COLO829 (cell line): ENCODE data around the gene CROCC2.

Experiments
- DNase-seq: peaks from one replicate; pipeline ENCODE4 v3.0.0; 2012; ENCODE audit warnings: low spot score

Gene CROCC2

DNA sequence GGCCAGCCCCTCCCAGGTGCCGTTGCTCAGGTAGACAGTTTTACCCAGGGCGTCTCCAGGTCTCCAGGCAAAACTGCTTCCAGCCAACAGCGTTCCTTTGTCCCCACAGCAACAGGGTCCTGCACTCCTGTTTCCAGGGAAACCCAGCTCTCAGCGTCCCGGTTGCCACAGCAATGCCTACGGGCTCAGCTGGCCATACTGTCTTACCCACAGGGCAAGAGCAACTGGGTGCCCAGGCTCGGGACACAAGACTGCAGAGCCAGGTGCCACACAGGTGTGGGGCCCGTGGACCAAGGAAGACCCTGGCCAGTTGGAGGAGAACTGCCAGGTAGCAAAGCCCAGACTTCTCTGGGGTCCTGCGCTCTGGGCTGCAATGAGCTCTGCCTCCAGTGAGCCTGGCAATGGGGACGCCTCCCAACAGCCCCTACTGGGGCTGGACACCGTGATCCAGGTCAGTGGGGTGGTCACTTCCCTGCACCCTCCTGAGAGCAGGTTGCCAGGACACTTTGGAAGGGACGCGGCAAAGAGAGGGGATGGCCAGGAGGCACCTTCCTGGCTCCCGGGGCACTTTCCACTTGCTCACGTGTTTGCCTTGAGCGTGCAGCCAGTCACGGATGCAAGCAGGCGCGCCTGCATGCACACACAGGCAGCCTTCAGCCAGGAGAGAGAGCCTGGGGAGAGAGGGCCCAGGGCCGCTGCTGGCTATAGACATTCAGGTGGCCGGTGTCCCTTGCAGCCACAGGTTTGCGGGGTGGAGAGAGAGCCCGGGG, at the start of gene CROCC2:
Gene CROCC2, plus strand, starts transcription at position 196 of the 770 bp plus-strand sequence. Its CDS starts 178 bp downstream, at position 374.
- DNase-seq = no peak

DNA sequence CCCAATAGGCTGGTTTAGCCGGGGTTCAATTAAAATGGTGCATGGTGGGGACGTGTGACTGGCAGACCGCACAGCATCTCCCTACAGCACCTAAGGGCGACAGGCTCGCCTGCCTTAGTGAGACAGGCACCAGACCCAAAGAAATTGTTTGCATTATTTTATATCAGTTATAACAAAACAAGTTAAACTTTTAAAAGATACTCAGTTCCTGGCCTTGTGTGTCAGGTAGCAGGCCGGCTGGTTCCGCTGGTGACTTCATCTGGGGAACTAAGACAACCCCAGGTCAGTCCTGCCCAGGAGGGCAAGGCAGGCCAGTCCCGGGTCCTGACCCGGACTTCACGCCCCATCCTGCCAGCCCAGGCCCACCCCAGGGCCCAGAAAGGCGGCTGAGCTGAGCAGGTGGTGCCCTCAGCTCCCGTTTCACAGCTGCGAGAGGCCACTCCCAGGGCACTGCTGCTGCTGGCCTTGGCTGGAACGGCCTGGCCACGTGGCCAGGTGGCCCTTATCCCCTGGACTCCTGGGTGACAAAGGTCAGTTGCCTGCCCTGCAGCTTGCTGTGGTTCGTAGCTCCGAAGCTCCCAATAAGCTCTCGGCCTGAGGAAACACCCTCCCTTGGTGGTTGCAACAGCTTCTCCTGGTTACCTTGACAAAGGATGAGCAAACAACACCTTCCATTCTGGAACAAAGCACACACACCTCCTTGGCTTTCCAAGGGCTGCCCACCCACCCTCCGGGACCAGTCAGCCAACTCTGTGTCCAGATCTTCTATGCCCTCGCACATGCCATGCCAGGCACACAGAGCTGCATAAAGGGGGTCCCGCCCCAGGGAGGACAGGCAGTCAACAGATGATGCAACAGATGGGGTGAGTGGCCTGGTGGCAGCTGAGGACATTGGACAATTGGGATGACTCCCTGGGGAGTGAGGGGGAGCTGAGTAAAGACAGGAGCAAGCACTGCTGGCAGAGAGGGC, 48.8 kb upstream of the CROCC2 start:
- DNase-seq = no peak

DNA sequence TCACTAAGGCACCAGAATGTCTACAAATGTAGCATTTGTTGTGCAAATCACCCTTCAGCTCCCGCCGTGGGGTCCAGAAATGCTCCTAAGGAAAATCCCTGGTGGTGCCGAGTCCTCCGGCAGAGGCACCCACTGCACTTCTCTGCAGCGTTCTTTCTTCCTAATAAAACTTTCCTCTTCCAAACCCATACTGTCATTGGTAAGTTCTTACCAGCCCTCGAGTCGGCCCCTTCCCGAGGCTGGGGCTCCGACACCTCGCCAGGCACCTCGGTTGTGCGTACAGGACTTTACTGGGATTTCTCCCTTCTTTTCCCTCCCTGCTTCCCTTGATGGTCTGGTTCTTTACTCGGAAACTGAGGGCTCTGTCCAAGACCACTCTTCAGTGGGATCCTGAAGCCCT, 47.8 kb upstream of the CROCC2 start:
- no peak for DNase-seq

- no peak for DNase-seq
Measured at GRCh38 chr2:240858871-240859270, 47.3 kb upstream of the CROCC2 start.

DNA sequence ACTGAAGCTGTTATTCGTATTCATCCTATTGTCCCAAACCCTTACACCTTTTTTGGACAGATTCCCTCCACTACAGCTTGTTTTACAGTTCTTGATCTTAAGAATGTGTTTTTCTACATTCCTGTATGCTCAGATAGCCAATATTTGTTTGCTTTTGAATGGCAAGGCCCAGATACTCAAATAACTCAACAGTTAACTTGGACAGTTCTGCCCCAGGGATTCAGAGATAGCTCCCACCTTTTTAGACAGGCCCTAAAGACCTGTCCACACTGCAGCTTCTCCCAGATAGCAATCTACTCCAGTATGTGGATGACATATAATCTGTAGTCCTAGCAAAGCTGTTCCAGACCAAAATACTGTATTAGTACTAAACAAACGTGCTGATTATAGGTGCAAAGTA, 44.6 kb upstream of the CROCC2 start:
- DNase-seq = no peak

DNA sequence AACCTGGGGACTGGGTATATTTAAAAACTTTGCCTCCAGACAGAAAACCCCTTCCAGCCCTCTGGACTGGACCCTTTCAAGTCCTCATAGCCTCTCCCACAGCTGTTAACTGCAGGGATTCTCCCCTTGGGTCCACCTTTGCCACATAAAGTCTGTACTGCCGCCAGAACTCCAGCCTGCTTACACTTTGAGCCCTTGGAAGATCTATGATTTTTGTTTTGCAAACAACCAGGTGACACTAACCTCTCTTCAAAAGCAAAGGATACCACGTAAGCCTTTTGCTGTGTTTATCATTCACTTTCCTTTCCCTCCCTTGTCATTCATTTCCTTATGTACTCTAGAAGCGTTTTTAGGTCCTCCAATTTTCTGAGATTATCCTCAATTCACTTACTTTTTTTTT, 41.7 kb upstream of the CROCC2 start:
- DNase-seq = no peak

DNA sequence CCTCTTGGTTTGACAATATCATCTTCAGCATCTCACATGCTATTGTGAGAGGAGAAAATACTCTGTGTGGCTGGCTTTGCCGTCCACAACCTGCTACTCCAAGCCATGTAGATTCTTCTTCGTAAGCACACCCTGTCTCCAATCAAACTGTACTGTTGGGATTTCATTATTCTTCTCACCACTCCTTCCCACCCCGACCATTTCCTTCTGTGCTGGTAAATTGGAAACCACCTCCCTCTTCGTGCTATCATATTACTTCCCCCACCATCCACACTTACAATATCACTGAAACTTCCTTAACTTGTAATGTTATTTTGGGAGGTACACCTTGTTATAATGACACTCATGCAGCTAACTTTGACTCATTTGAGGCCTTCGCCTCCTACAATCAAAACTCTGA, 40.7 kb upstream of the CROCC2 start:
- no peak for DNase-seq

DNA sequence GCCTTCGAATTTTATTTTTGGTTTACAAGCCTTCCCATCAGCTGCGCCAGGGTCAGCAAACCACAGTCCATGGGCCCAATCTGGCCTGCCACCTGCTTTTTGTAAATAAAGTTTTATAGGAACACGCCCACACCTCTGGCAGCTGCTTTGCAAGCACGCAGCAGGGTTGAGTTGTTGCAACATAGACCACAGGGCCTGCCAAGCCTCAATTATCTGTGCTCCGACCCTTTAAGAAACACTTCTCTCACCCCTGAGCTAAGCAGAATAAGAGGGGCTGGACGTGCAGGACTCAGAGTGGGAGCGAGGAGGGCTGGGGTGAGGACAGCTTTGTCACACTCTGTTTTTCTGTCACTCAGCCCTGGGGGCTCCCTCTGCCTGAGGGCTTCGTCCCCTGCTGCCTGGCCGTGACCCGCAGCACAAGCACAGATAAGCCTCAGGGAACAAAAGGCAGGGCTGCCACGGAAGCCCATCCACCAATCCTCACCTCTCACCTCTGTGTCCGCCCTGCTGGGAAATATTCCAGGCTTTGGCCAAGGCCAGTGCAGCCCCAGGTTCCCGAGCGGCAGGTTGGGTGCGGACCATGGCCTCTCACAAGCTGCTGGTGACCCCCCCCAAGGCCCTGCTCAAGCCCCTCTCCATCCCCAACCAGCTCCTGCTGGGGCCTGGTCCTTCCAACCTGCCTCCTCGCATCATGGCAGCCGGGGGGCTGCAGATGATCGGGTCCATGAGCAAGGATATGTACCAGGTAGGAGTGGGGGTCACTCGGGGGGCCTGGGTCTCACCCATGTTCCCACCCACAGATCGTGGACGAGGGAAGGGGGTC, 37.6 kb upstream of the CROCC2 start, which contains the start of gene AGXT:
Gene AGXT, plus strand, starts transcription at position 539 of the 823 bp plus-strand sequence. Its CDS starts 42 bp downstream, at position 581.
- DNase-seq = no peak

GRCh38 chr2:240869109-240869955, 36.8 kb upstream of the CROCC2 start:
- no peak for DNase-seq

DNA sequence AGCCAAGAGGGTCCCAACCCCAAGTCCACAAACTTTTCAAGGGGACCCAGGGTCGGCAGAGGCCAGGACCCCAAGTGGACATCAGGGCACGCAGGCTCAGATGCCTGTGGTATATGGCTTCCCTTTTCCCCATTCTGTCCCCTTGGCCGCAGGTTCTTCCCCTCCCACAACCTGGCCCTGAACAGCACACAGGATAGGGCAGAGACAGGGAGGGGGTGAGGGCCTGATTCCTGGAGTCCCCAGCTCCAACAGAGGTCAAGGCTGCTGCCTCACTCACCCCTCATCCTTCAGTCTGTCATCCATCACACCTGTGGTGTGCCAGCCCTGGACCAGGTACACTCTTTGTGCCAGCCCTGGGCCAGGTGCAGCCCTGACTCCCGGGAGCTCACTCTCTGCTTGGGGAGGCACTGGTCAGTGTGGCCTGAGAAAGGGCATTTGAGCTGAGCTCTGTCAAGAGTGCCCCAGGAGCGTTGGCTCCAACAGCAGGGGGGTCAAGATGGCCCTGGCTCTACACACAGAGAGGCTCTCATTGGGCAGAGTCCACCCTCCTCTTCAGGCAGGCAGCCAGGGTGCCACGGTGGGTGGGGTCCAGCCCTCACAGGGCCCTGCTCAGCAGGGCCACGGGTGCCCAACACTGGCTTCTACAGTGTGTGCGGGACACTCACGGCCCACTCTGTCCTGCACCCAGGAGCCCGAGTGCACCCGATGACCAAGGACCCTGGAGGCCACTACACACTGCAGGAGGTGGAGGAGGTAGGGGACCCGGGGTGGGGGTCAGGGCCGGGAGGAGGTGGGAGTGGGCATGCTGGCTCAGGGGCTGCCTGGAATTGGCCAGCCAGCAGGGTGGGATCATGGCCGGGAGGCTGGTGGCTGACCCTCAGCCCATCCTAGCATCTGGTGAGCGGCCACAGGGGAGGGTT, 35.9 kb upstream of the CROCC2 start:
- no peak for DNase-seq

GRCh38 chr2:240871071-240871958, 34.8 kb upstream of the CROCC2 start:
- no peak for DNase-seq

DNA sequence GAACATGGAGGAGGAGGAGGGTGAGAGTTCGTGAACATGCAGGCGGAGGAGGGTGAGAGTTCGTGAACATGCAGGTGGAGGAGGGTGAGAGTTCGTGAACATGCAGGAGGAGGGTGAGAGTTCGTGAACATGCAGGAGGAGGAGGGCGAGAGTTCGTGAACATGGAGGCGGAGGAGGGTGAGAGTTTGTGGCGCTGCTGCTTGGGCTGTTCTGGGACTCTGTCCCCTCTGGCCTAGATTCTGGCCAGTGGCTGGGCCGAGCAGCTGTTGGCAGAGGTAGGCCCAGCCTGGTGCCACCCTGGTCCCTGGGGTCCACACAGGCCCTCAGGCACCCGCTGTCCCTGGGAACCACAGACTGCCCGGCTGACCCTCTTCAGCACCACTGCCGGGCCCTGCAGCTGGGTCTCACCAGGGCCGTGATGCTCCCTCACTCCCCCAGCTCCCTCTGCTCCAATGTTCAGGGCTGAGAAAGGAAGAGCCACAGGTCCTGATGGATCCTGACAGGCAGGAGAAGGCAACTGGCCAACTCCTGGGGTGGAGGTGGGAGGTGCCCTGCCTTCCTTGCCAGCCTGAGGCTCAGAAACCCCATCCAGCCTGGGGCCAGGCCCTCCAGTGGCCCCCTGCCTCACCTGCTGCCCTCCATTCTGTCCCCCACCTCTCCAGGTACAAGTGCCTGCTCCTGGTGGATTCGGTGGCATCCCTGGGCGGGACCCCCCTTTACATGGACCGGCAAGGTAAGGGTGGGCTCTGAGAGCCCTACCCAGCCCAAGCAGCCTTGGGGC, 33.6 kb upstream of the CROCC2 start:
- no peak for DNase-seq

DNA sequence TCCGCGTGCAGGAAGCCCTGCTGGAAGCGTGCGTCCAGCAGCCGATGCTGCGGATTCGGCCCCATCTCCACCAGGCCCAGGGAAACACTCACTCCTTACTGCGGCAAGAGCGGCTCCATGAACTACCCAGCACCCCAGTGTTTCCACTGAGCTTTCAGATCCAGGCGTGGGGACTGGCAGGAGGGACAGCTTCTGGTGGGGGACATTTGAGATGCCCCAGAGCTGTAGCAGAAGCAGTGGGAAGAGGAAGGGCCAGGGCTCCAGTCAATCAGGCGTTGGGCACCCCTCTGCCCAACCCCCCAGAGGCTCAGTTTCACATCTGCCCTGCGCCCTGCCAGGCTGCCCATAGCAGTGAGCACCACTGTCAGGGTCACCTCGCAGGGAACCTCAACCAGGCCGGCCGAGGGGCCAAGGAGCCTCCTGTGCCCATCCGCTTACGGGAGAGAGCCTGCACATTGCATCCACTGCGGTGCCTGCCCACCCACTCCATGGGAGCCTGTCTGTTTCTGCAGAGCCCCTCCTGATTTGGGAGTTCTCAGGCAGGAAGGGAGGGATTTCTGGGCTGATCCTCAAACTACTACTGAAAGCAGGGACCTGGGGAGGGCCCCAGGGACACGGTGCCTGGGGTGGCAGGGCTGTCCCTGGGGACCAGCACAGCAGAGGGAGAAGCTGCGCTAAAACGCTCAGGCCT, 32.9 kb upstream of the CROCC2 start:
- DNase-seq = no peak

DNA sequence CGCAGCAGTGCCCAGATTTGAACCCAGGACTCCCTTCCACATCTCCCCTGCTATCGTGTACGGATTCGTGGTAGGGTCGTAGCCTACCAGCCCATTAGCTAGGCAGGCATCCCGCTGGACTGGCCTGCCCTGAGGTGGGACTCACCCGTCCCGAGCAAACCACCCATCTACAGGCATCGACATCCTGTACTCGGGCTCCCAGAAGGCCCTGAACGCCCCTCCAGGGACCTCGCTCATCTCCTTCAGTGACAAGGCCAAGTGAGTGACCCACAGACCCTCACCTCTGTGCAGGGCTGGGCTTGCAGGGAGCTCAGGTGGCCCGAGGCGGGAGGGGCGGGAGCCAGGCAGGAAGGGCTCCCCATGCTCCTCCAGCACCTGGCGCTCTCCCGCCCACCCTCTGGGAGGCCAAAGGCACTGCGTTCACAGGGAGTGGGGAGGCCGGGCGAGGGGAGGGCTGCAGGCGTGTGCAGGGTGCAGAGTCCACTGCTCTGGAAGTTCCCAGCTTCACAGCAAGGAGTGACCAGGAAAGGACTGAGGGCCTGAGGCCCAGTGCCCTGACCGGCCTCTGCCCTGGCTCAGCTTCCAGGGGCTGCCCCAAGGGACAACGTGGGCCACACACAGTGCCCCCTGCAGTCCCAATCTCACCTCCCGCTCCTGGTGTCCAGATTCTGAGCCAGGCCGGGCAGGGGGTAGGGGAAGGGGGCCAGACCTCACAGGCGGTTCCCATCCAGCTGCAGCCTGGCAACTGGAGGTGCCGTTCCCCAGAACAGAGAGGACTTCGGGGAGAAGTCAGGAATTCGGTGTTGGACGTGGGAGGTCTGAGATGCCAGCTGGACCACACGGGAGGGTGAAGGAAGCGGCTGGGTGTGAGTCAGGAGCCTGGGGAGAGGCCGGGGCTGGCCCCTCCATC, 32.1 kb upstream of the CROCC2 start:
- no peak for DNase-seq

DNA sequence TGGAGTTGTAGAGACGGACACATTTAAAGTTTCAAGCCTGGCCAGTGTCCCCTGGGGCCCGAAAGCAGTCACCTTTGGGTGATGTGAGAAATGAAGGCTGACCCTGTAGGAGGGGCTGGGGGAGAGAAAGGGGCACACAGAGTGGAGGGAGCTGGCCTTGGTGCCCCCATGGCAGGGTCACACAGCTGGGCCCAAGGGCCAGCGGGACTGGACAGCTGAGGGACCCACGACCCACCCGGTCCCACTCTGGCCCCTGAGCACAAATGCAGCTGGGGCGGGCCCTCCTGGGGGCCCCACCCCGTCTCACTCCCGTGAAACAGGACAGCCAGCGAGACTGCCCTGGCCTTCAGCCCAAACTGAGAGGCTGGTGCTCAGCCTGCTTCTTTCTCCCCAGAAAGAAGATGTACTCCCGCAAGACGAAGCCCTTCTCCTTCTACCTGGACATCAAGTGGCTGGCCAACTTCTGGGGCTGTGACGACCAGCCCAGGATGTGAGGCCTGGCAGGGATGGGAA, 31.4 kb upstream of the CROCC2 start:
- DNase-seq = no peak
